HEK293 (cell line): ENCODE data around the gene RPL10A.

Source experiments
- ELK4 ChIP-seq: IDR thresholded peaks from 2 replicates; pipeline ENCODE4 v1.6.1; 2011; ENCODE audit warnings: mild to moderate bottlenecking, low read depth, low read length, borderline replicate concordance
- GLIS1 ChIP-seq: fragments of 450-650 bp; formaldehyde crosslinking; IDR thresholded peaks from 2 replicates; pipeline ENCODE4 v1.5.1; 2016; ENCODE audit warnings: missing biosample characterization, missing genetic modification characterization
- GLIS2 ChIP-seq: fragments of 450-650 bp; formaldehyde crosslinking; IDR thresholded peaks from 2 replicates; pipeline ENCODE4 v1.5.1; 2016; ENCODE audit warnings: missing biosample characterization, missing genetic modification characterization
- HOXC10 ChIP-seq: sonication (generic); formaldehyde crosslinking; IDR thresholded peaks from 2 replicates; pipeline ENCODE4 v1.8.1; 2023; ENCODE audit warnings: mild to moderate bottlenecking, missing genetic modification reagents
- OSR2 ChIP-seq: fragments of 450-650 bp; formaldehyde crosslinking; IDR thresholded peaks from 2 replicates; pipeline ENCODE4 v1.5.1; 2016; ENCODE audit warnings: missing biosample characterization, missing genetic modification characterization
- PRDM10 ChIP-seq: fragments of 450-650 bp; formaldehyde crosslinking; IDR thresholded peaks from 2 replicates; pipeline ENCODE4 v1.5.1; 2016; ENCODE audit warnings: missing biosample characterization, missing genetic modification characterization
- SP2 ChIP-seq: fragments of 450-650 bp; formaldehyde crosslinking; IDR thresholded peaks from 2 replicates; pipeline ENCODE4 v1.5.1; 2016; ENCODE audit warnings: missing biosample characterization, missing genetic modification characterization
- ZBTB17 ChIP-seq: fragments of 450-650 bp; formaldehyde crosslinking; IDR thresholded peaks from 2 replicates; pipeline ENCODE4 v1.5.1; 2016; ENCODE audit warnings: missing biosample characterization, missing genetic modification characterization
- ZBTB8A ChIP-seq: fragments of 450-650 bp; formaldehyde crosslinking; IDR thresholded peaks from 2 replicates; pipeline ENCODE4 v1.5.1; 2016; ENCODE audit warnings: missing biosample characterization, missing genetic modification characterization
- ZFP3 ChIP-seq: fragments of 450-650 bp; formaldehyde crosslinking; IDR thresholded peaks from 2 replicates; pipeline ENCODE4 v1.5.1; 2016; ENCODE audit warnings: low read depth, missing biosample characterization, missing genetic modification characterization
- ZNF148 ChIP-seq: fragments of 450-650 bp; formaldehyde crosslinking; IDR thresholded peaks from 2 replicates; pipeline ENCODE4 v1.5.0; 2017; ENCODE audit warnings: missing biosample characterization, missing genetic modification characterization, borderline replicate concordance
- ZNF157 ChIP-seq: fragments of 450-650 bp; formaldehyde crosslinking; IDR thresholded peaks from 2 replicates; pipeline ENCODE4 v1.5.1; 2016; ENCODE audit warnings: missing biosample characterization, missing genetic modification characterization
- ZNF175 ChIP-seq: fragments of 450-650 bp; formaldehyde crosslinking; IDR thresholded peaks from 2 replicates; pipeline ENCODE4 v1.5.1; 2016; ENCODE audit warnings: missing biosample characterization, missing genetic modification characterization
- ZNF18 ChIP-seq: fragments of 450-650 bp; formaldehyde crosslinking; IDR thresholded peaks from 2 replicates; pipeline ENCODE4 v1.5.1; 2016; ENCODE audit warnings: missing biosample characterization, missing genetic modification characterization
- ZNF2 ChIP-seq: fragments of 450-650 bp; formaldehyde crosslinking; IDR thresholded peaks from 2 replicates; pipeline ENCODE4 v1.5.1; 2016; ENCODE audit warnings: missing biosample characterization, missing genetic modification characterization
- ZNF324 ChIP-seq: fragments of 450-650 bp; formaldehyde crosslinking; IDR thresholded peaks from 2 replicates; pipeline ENCODE4 v1.5.1; 2016; ENCODE audit warnings: missing biosample characterization, missing genetic modification characterization
- ZNF501 ChIP-seq: fragments of 450-650 bp; formaldehyde crosslinking; IDR thresholded peaks from 2 replicates; pipeline ENCODE4 v1.5.1; 2016; ENCODE audit warnings: missing biosample characterization, missing genetic modification characterization
- ZNF558 ChIP-seq: fragments of 450-650 bp; formaldehyde crosslinking; IDR thresholded peaks from 2 replicates; pipeline ENCODE4 v1.5.1; 2016; ENCODE audit warnings: missing biosample characterization, missing genetic modification characterization
- ZNF610 ChIP-seq: fragments of 450-650 bp; formaldehyde crosslinking; IDR thresholded peaks from 2 replicates; pipeline ENCODE4 v1.5.1; 2016; ENCODE audit warnings: missing biosample characterization, missing genetic modification characterization, borderline replicate concordance
- ZNF837 ChIP-seq: fragments of 450-650 bp; formaldehyde crosslinking; IDR thresholded peaks from 2 replicates; pipeline ENCODE4 v1.5.1; 2016; ENCODE audit warnings: missing biosample characterization, missing genetic modification characterization
- TF ChIP-seq, protein P1 (sequence below): fragments of 450-650 bp; formaldehyde crosslinking; IDR thresholded peaks from 2 replicates; pipeline ENCODE4 v1.5.1; 2016; ENCODE audit warnings: missing biosample characterization, missing genetic modification characterization, borderline replicate concordance
- TF ChIP-seq, protein P2 (sequence below): fragments of 450-650 bp; formaldehyde crosslinking; IDR thresholded peaks from 2 replicates; pipeline ENCODE4 v1.5.1; 2017; ENCODE audit warnings: missing biosample characterization, missing genetic modification characterization
- TF ChIP-seq, protein P3 (sequence below): fragments of 450-650 bp; formaldehyde crosslinking; IDR thresholded peaks from 2 replicates; pipeline ENCODE4 v1.5.1; 2017; ENCODE audit warnings: missing biosample characterization, missing genetic modification characterization

The RPL10A gene

GRCh38 chr6:35474131-35474941, 6.1 kb downstream of the RPL10A start (continued):
- TF ChIP-seq ZBTB17 (tag by site-specific recombination) (no peak), ZNF175 (tag by site-specific recombination) (no peak), OSR2 (tag by site-specific recombination) (no peak), ZNF148 (tag by site-specific recombination) (no peak), ZBTB8A (tag by site-specific recombination) (0 out of 2 replicates have a peak, but pooled peaks have one; percentile 34), ZFP3 (no peak), ZNF501 (tag by site-specific recombination) (no peak), ZNF324 (tag by site-specific recombination) (no peak), HOXC10 (CRISPR knock-in tag) (no peak), SP2 (tag by site-specific recombination) (0 out of 2 replicates have a peak, but pooled peaks have one; percentile 12), ZNF558 (tag by site-specific recombination) (no peak), ELK4 (no peak), GLIS1 (peak; percentile 46), ZNF610 (tag by site-specific recombination) (no peak), ZNF2 (tag by site-specific recombination) (no peak), PRDM10 (tag by site-specific recombination) (peak; percentile 82; the same call in 1 of the 2 replicates), ZNF157 (no peak), ZNF18 (no peak), ZNF837 (tag by site-specific recombination) (no peak), GLIS2 (tag by site-specific recombination) (peak; percentile 48; the same call in 1 of the 2 replicates)
- TF ChIP-seq, protein P1, sequence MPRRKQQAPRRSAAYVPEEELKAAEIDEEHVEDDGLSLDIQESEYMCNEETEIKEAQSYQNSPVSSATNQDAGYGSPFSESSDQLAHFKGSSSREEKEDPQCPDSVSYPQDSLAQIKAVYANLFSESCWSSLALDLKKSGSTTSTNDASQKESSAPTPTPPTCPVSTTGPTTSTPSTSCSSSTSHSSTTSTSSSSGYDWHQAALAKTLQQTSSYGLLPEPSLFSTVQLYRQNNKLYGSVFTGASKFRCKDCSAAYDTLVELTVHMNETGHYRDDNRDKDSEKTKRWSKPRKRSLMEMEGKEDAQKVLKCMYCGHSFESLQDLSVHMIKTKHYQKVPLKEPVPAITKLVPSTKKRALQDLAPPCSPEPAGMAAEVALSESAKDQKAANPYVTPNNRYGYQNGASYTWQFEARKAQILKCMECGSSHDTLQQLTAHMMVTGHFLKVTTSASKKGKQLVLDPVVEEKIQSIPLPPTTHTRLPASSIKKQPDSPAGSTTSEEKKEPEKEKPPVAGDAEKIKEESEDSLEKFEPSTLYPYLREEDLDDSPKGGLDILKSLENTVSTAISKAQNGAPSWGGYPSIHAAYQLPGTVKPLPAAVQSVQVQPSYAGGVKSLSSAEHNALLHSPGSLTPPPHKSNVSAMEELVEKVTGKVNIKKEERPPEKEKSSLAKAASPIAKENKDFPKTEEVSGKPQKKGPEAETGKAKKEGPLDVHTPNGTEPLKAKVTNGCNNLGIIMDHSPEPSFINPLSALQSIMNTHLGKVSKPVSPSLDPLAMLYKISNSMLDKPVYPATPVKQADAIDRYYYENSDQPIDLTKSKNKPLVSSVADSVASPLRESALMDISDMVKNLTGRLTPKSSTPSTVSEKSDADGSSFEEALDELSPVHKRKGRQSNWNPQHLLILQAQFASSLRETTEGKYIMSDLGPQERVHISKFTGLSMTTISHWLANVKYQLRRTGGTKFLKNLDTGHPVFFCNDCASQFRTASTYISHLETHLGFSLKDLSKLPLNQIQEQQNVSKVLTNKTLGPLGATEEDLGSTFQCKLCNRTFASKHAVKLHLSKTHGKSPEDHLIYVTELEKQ = no peak
- TF ChIP-seq, protein P2, sequence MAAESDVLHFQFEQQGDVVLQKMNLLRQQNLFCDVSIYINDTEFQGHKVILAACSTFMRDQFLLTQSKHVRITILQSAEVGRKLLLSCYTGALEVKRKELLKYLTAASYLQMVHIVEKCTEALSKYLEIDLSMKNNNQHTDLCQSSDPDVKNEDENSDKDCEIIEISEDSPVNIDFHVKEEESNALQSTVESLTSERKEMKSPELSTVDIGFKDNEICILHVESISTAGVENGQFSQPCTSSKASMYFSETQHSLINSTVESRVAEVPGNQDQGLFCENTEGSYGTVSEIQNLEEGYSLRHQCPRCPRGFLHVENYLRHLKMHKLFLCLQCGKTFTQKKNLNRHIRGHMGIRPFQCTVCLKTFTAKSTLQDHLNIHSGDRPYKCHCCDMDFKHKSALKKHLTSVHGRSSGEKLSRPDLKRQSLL (tag by site-specific recombination) = no peak
- TF ChIP-seq, protein P3, sequence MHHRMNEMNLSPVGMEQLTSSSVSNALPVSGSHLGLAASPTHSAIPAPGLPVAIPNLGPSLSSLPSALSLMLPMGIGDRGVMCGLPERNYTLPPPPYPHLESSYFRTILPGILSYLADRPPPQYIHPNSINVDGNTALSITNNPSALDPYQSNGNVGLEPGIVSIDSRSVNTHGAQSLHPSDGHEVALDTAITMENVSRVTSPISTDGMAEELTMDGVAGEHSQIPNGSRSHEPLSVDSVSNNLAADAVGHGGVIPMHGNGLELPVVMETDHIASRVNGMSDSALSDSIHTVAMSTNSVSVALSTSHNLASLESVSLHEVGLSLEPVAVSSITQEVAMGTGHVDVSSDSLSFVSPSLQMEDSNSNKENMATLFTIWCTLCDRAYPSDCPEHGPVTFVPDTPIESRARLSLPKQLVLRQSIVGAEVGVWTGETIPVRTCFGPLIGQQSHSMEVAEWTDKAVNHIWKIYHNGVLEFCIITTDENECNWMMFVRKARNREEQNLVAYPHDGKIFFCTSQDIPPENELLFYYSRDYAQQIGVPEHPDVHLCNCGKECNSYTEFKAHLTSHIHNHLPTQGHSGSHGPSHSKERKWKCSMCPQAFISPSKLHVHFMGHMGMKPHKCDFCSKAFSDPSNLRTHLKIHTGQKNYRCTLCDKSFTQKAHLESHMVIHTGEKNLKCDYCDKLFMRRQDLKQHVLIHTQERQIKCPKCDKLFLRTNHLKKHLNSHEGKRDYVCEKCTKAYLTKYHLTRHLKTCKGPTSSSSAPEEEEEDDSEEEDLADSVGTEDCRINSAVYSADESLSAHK (tag by site-specific recombination) = no peak
